Measurements from ENCODE around the gene ZMYM4.

DNA sequence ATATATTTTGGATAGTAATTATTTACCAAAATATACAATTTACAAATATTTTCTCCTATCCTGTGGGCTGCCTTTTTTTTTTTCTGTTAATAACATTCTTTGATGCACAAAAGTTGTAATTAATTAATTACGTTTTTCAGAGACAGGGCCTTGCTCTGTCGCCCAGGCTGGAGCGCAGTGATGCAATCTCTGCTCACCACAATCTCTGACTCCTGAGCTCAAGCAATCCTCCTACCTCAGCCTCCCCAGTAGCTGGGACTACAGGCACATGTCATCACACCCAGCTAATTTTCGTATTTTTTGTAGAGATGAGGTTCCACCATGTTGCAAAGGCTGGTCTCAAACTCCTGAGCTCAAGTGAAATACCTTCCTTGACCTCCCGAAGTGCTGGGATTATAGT is 21.3 kb upstream of the ZMYM4 start:
- TF ChIP-seq POLR2A (IDR thresholded peaks at IDR 0.05; ENCODE audit: low read depth, low read length) (no peak), TAF1 (IDR thresholded peaks at IDR 0.05; ENCODE audit: borderline replicate concordance, low read depth, low read length) (no peak), POLR2AphosphoS5 (IDR thresholded peaks at IDR 0.05; ENCODE audit: low read depth, low read length) (no peak)

All from GM12892 (cell line).